ENCODE measurements around the gene ASCL5. TPM values are rescaled to one million over a fixed set of nuclear protein-coding genes. Genes with fewer than 3 reads are reported as not detected.

The ASCL5 gene
- total RNA-seq, 4 donors from 2014 or later: not detected

DNA sequence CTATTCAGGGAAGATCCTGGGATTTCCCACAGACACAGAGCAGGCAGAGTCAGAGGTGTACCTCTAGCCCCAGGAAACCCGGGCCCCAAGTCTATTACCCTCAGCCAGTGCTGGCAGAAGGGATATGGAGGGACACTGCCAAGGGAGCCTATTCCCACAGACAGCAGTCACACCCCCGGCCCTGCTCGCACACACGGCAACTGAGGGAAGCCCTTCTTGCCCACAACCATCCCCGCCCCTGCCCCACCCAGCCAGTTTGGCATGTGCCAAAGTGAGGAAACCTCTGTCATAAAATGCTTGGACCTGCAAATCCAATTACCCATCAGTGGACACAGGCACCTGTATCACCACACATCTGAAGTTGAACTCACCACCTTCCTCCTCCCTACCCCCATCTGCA, 21.3 kb downstream of the ASCL5 start:
- TF ChIP-seq, protein P1, sequence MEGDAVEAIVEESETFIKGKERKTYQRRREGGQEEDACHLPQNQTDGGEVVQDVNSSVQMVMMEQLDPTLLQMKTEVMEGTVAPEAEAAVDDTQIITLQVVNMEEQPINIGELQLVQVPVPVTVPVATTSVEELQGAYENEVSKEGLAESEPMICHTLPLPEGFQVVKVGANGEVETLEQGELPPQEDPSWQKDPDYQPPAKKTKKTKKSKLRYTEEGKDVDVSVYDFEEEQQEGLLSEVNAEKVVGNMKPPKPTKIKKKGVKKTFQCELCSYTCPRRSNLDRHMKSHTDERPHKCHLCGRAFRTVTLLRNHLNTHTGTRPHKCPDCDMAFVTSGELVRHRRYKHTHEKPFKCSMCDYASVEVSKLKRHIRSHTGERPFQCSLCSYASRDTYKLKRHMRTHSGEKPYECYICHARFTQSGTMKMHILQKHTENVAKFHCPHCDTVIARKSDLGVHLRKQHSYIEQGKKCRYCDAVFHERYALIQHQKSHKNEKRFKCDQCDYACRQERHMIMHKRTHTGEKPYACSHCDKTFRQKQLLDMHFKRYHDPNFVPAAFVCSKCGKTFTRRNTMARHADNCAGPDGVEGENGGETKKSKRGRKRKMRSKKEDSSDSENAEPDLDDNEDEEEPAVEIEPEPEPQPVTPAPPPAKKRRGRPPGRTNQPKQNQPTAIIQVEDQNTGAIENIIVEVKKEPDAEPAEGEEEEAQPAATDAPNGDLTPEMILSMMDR (IDR thresholded peaks at IDR 0.05; ENCODE audit: low read depth): no peak

DNA sequence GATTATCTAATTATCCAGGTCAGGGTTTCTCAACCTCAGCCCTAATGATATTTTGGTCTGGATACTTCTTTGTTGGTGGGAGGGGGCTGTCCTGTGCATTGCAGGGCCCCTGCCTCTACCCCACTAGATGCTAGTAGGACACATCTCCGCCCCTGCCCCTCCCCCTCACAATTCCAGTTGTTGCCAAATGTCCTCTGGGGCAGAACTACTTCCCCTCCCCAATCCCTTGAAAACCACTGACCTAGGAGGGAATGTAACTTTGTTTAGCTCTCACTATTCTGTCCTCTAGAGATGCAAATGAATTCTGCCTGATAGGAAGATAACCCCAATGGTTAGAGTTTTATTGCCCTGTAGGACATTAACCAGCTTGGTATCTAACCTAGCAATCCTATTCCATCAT, 22.8 kb downstream of the ASCL5 start:
- TF ChIP-seq, protein P1 (IDR thresholded peaks at IDR 0.05; ENCODE audit: low read depth): no peak

DNA sequence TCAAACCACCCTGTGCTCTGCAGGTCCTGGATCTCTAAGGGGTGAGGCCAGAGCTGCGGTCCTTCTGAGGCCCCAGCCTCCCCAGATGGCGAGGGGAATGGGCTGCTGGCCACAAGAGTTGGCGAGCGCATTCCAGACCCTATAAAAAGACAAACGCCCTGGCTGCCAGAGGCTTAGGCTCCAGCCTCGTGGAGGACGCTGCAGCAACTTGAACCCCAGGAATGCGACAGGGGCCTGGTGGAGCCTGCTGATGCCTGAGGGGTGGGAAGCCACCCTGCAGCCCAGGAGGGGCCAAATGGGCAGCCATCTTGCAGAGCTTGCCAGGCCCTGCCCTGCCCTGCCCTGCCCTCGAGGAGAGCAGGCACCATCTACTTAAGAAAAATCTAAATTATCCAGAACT, 23.3 kb downstream of the ASCL5 start:
- TF ChIP-seq, protein P1 (IDR thresholded peaks at IDR 0.05; ENCODE audit: low read depth): no peak

DNA sequence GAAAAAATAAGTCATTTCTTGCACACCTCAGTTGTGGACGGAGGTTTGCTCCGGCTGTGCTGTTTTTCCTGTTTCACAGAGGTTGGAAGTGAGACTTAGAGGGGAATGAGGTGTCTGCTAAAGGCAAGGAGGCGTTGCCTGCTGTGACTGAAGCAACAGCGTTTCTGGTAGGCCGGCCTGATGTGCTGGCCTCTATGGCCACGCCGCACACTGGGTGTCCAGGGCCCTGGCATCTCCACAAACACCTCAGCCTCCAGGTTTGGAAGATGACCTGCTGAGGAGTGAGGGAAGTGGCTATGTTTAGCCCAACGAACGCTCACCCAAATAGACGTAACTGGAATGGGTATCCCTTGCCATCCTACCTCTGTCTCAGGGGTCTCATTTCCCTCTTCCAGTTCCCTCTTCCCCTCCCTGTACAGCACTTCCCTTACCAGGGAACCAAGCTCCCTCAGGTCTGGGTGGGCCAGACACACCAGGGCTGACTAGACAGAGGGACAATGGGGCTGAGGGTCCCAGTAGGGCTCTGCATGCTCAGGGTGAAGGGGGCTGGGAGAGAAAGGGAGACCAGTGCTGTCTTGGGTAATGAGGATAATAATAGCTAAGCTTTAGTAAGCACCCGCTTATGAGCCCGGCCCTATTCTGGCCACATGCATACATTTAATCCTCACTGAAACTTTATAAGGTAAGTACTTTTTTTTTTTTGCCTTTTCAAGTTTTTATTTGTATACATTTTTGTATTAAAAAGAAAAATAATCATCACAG, 26.6 kb downstream of the ASCL5 start:
- TF ChIP-seq, protein P1 (IDR thresholded peaks at IDR 0.05; ENCODE audit: low read depth): no peak

DNA sequence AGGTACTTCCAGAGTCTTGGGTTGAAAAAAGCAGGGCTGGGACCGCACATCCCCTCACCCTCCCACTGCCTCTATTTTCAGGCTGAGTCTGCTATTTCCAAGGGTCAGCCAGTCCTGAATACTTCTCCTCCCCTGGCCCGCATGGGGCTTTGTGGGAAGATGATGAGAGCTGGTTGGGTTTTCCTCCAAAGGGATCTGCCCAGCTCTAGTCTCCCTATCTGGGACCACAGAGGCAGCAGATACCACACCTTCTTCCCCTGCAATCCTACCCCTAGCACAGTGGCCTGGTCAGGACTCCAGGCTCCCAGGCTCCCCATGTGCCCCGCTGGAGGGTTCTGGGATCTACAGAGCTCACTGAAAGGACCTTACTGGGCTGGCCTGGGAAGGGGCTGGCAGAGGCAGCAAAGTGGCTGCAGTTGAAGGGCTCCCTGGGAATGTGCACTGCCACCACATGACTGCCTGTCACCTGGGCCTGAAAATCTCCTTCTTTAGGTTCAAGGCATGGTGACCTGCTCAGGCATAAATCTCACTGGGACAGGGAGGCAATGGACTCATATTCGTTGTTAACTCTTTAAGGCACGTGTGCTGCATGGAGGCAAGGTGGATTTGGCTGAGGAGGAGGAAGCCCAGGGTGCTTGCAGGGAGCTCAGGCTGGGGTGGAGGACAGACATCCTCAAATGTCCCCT, 27.8 kb downstream of the ASCL5 start:
- TF ChIP-seq, protein P1 (IDR thresholded peaks at IDR 0.05; ENCODE audit: low read depth): no peak

DNA sequence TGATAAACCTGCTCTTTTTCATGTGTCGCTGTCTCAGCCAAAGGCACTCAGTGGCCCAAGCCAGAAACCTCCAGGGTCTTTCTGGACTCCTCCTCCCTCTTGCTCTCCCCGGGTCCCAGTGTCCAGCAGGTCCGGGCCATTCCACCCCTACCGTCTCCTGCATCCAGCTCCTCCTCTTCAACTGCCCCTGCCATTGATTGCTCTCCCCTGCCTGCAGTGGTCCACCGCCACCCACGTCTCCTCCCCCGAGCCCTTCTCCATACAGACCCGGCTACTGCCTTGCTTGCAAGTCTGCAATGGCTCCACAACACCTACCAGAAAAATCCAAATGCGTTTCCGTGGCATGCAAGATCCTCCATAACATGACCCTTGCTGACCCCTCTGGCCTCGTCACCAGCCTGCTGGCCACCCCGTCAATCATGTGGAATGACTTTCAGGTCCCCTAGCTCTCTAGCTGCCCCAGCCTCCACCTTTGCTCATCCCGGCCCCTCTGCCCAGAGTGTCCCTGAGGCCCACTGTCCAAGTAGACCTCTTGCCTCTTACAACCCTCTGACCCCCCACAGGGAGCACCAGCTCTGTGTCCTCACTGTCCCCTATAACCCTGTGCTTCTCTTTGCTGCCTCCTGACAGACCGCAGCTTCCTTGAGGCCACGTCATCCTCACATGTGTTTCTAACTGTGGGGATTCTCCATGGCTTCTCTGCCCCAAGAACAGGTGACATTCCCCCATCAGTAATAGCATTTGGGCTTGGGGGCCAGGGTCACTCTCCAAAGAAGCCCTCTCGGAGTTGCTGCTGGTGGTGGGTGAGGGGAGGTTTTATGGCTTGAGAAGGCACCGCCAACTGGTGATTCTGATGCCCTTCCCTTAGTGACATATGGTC, 29.8 kb downstream of the ASCL5 start:
- TF ChIP-seq, protein P1 (IDR thresholded peaks at IDR 0.05; ENCODE audit: low read depth): no peak

DNA sequence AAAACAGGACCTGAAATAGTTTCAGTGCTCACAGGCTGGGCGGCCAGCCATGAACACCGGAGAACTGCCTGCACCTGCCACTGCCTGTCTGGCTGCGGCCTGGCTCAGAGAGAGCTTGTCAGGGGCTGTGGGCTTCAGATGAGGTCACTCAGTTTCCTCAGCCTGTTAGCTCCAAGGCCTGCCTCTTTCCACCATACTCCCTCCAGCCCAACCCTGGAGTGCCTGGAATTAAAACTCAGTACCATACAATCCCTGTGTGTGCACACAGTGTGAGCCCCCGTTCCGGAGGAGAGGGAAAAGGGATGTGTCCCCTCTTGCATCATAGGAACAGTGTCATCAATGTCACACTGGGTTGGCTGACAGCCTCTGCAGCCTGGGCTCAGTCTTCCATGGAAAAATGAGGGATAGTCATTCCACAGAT, 30.9 kb downstream of the ASCL5 start:
- TF ChIP-seq, protein P1 (IDR thresholded peaks at IDR 0.05; ENCODE audit: low read depth): no peak
